ENCODE results near the gene CDC14C. TPM values are rescaled to one million over a fixed set of nuclear protein-coding genes. Genes with fewer than 3 reads are reported as not detected.
"Not testable (repeated sequence)": the region's sequence is repeated elsewhere in the genome, so short reads cannot be mapped to it uniquely, and the experiment has no call there.

The CDC14C gene
- polyA plus RNA-seq, result not detected

DNA sequence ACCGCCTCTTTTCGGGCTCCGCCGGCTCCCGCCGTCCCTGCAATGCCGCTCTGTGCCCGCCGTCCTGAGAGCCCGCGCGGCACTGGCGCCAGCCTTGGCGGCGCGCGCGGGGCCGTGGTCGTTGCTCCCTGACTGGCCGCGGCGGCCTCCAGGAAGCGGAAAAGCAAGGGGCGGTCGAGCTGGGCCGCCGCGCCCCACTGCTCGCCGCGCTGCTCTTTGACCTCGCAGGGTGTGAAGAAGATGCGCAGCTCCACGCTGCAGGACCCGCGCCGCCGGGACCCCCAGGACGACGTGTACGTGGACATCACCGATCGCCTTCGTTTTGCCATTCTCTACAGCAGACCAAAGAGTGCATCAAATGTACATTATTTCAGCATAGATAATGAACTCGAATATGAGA lies at the start of gene CDC14C:
TSS of gene CDC14C (plus strand) at position 115 of the 400 bp plus-strand sequence. CDS start at position 241, 126 bp downstream.
- H3K27ac ChIP-seq (ENCODE audit: low read depth in 2 of 2, low read length in 1 of 2), result no peak within 1 kb of the TSS
- no peak within 1 kb of the TSS for H3K4me3 ChIP-seq (ENCODE audit: low read depth in 1 of 2, low read length in 2 of 2)
- 95 to 96% methylated on average over 43 to 46 of the region's 46 CpGs for WGBS, 2 donors
- H3K9me3 ChIP-seq (ENCODE audit: control insufficient read depth in 2 of 2, insufficient read depth in 1 of 2, low read depth in 1 of 2, low read length in 1 of 2), result no peaks in the 10 kb centered on the region
- H3K27me3 ChIP-seq (ENCODE audit: control insufficient read depth in 1 of 2, insufficient read depth in 2 of 2, low read length in 2 of 2), result no peaks in the 10 kb centered on the region
- H3K36me3 ChIP-seq (ENCODE audit: control insufficient read depth in 2 of 2, insufficient read depth in 2 of 2, low read length in 1 of 2), result no peaks in the 10 kb centered on the region
- H3K4me1 ChIP-seq (ENCODE audit: control insufficient read depth in 2 of 2, insufficient read depth in 2 of 2, low read length in 1 of 2), result no peaks in the 10 kb centered on the region

DNA sequence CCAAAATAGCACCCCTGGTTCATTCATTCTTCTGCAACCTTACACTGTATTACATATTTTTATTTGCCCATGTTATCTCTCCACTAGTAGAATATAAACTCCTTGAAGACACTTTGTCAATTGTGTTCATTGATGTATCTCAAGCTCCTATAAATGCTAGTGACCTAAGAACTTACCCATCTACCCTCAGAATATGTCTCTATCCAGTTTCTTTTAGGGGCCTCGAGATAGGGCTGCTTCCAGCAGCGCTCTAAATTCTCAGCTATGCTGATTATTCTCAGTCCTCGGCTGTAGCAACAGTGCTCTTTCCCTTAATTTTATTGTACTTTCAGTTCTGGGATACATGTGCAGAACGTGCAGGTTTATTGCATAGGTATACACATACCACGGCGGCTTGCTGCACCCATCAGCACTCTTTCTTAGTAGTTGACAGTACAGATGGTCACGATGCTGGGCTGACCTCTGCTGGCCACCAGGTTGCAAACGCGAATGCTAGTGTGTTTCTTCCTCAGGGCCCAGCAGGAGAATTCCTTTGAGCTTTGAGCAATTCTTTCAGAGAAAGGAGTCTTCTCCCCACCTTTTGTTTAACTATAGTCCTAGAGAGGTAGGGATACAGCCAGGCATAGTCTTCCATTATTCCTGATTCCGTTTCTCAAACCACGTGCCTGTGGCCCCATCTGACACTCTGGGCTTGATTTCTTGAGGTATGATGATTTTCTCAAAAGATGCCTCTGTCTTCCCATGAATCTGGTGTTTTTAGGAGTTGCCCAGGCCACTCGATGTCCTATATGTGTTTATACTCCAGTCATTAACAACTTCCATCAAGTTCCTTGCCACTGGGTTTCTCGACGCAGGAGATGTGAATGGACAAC lies 49.1 kb upstream of the CDC14C start:
- H3K27ac ChIP-seq (ENCODE audit: low read depth in 2 of 2, low read length in 1 of 2), result no peak overlapping the region
- no peak overlapping the region for H3K4me3 ChIP-seq (ENCODE audit: low read depth in 1 of 2, low read length in 2 of 2)
- no peaks in the 10 kb centered on the region for H3K4me1 ChIP-seq (ENCODE audit: control insufficient read depth in 2 of 2, insufficient read depth in 2 of 2, low read length in 1 of 2)
- H3K36me3 ChIP-seq (ENCODE audit: control insufficient read depth in 2 of 2, insufficient read depth in 2 of 2, low read length in 1 of 2), result no peaks in the 10 kb centered on the region
- H3K9me3 ChIP-seq (ENCODE audit: control insufficient read depth in 2 of 2, insufficient read depth in 1 of 2, low read depth in 1 of 2, low read length in 1 of 2), result no peaks in the 10 kb centered on the region
- no peaks in the 10 kb centered on the region for H3K27me3 ChIP-seq (ENCODE audit: control insufficient read depth in 1 of 2, insufficient read depth in 2 of 2, low read length in 2 of 2)
- WGBS, 2 donors, result 46 to 51% methylated on average over 14 of the region's 14 CpGs

DNA sequence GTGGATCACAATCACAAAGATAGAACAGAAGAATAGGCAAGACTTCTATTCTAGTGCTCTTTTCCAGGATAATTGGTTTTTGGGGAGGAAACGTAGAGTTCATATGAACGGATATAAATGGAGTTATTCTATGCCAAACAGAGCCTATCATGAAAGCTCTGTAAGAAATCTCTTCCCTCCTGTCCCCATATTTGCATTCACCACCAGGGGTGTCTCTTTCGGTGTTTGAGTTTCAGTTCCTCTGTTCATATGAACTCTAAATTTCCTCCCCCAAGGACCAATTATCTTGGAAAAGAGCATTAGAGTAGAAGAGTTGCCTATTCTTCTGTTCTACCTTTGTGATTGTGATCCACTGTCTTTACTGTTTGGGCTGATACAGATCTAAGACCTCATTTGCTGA lies 48.3 kb upstream of the CDC14C start:
- Histone ChIP-seq H3K9me3 (ENCODE audit: control insufficient read depth in 2 of 2, insufficient read depth in 1 of 2, low read depth in 1 of 2, low read length in 1 of 2) (no peaks in the 10 kb centered on the region), H3K36me3 (ENCODE audit: control insufficient read depth in 2 of 2, insufficient read depth in 2 of 2, low read length in 1 of 2) (no peaks in the 10 kb centered on the region), H3K27me3 (ENCODE audit: control insufficient read depth in 1 of 2, insufficient read depth in 2 of 2, low read length in 2 of 2) (no peaks in the 10 kb centered on the region), H3K27ac (ENCODE audit: low read depth in 2 of 2, low read length in 1 of 2) (no peak overlapping the region), H3K4me3 (ENCODE audit: low read depth in 1 of 2, low read length in 2 of 2) (no peak overlapping the region), H3K4me1 (ENCODE audit: control insufficient read depth in 2 of 2, insufficient read depth in 2 of 2, low read length in 1 of 2) (no peaks in the 10 kb centered on the region)
- 73 to 84% methylated on average over 3 of the region's 3 CpGs for WGBS, 2 donors

DNA sequence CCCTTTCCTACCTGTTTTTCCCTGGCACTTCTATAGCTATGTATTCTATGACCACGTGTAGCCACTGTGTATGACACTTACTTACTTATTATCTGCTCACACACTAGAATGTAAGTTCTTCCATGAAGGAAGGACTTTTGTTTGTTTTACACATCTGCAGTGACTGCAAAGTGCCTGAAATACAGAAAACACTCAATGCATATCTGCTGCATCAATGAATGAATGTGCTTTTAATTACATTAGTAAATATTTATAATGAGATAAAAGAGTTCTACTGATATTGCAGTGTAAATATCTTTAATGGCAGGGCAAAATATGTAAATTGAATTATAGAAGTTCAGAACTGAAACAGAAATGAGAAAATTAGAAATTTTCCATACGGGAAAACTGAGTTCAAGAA lies 43.5 kb upstream of the CDC14C start:
- no peak overlapping the region for H3K27ac ChIP-seq (ENCODE audit: low read depth in 2 of 2, low read length in 1 of 2)
- no peaks in the 10 kb centered on the region for H3K4me1 ChIP-seq (ENCODE audit: control insufficient read depth in 2 of 2, insufficient read depth in 2 of 2, low read length in 1 of 2)
- no peaks in the 10 kb centered on the region for H3K36me3 ChIP-seq (ENCODE audit: control insufficient read depth in 2 of 2, insufficient read depth in 2 of 2, low read length in 1 of 2)
- no peak overlapping the region for H3K4me3 ChIP-seq (ENCODE audit: low read depth in 1 of 2, low read length in 2 of 2)
- H3K9me3 ChIP-seq (ENCODE audit: control insufficient read depth in 2 of 2, insufficient read depth in 1 of 2, low read depth in 1 of 2, low read length in 1 of 2), result no peaks in the 10 kb centered on the region
- WGBS, 2 donors, result 68 to 75% methylated on average over 2 of the region's 2 CpGs
- no peaks in the 10 kb centered on the region for H3K27me3 ChIP-seq (ENCODE audit: control insufficient read depth in 1 of 2, insufficient read depth in 2 of 2, low read length in 2 of 2)

DNA sequence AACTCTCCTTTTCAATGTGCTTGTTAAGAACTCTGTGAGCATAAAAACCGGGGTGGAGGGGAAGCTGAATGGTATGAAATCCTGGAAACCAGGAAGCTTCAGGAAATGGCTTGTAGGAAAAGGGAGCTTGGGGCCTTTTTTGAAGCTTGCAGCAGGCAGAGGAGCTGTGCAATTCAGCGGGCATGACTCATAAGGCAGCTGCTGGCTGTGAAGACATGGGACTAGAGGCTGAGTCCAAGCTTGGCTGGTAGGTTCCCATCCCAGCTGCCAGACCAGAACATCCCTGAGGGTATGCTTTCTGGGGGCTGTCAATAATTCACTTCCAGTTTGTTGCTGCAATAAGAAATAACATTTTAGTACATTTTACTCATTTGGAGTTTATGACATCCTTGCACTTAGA lies 36.8 kb upstream of the CDC14C start:
- Histone ChIP-seq H3K9me3 (ENCODE audit: control insufficient read depth in 2 of 2, insufficient read depth in 1 of 2, low read depth in 1 of 2, low read length in 1 of 2) (no peaks in the 10 kb centered on the region), H3K27ac (ENCODE audit: low read depth in 2 of 2, low read length in 1 of 2) (no peak overlapping the region), H3K27me3 (ENCODE audit: control insufficient read depth in 1 of 2, insufficient read depth in 2 of 2, low read length in 2 of 2) (no peaks in the 10 kb centered on the region), H3K4me3 (ENCODE audit: low read depth in 1 of 2, low read length in 2 of 2) (no peak overlapping the region), H3K36me3 (ENCODE audit: control insufficient read depth in 2 of 2, insufficient read depth in 2 of 2, low read length in 1 of 2) (no peaks in the 10 kb centered on the region), H3K4me1 (ENCODE audit: control insufficient read depth in 2 of 2, insufficient read depth in 2 of 2, low read length in 1 of 2) (no peaks in the 10 kb centered on the region)
- WGBS, 2 donors, result 30 to 41% methylated on average over 2 of the region's 2 CpGs

DNA sequence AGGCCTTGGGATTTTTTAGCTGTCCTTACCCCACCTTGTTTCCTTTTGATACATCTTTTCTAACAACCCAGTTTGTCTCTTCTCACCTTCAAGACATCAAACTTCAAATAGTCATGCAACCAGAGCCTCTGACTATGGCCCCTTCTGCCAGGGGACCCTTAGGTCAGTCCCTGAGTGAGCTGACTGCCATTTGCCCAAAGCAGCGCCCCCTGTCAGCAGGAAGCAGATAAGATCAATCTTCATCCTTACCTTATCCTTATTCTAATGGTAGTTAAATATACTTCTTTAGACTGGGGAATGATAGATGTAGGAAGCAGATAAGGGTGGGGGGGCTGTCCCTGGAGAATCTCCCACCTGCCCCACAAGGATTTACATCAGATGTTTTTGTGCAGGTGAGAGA lies 29.8 kb upstream of the CDC14C start:
- H3K36me3 ChIP-seq (ENCODE audit: control insufficient read depth in 2 of 2, insufficient read depth in 2 of 2, low read length in 1 of 2), result no peaks in the 10 kb centered on the region
- no peaks in the 10 kb centered on the region for H3K4me1 ChIP-seq (ENCODE audit: control insufficient read depth in 2 of 2, insufficient read depth in 2 of 2, low read length in 1 of 2)
- no peak overlapping the region for H3K27ac ChIP-seq (ENCODE audit: low read depth in 2 of 2, low read length in 1 of 2)
- H3K27me3 ChIP-seq (ENCODE audit: control insufficient read depth in 1 of 2, insufficient read depth in 2 of 2, low read length in 2 of 2), result no peaks in the 10 kb centered on the region
- H3K9me3 ChIP-seq (ENCODE audit: control insufficient read depth in 2 of 2, insufficient read depth in 1 of 2, low read depth in 1 of 2, low read length in 1 of 2), result peaks cover 0 to 5% of the 10 kb centered on the region in 2 donors
- 69 to 75% methylated on average over 1 of the region's 1 CpG for WGBS, 2 donors
- no peak overlapping the region for H3K4me3 ChIP-seq (ENCODE audit: low read depth in 1 of 2, low read length in 2 of 2)

DNA sequence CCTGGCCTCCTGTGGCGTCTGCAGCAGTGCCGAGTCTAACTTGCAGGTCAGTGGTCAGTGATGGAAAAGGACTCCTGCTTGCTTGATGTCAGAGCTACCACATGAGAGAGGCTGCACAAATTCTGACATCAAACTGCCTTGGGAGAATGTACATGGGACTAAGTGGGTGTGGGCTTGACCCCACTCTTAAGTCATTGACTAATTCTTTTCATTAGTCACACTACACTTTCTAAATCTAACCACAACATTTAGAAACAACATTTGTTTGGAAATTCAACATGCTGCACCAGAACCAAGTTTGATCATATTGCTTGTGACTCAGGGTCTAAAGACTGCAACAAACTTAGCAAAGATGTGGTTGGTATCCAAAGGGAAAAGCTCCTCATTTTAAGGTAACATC lies 24.4 kb upstream of the CDC14C start:
- Histone ChIP-seq H3K4me3 (ENCODE audit: low read depth in 1 of 2, low read length in 2 of 2) (no peak overlapping the region), H3K9me3 (ENCODE audit: control insufficient read depth in 2 of 2, insufficient read depth in 1 of 2, low read depth in 1 of 2, low read length in 1 of 2) (peaks cover 0 to under 1% of the 10 kb centered on the region in 2 donors), H3K27me3 (ENCODE audit: control insufficient read depth in 1 of 2, insufficient read depth in 2 of 2, low read length in 2 of 2) (no peaks in the 10 kb centered on the region), H3K27ac (ENCODE audit: low read depth in 2 of 2, low read length in 1 of 2) (no peak overlapping the region), H3K4me1 (ENCODE audit: control insufficient read depth in 2 of 2, insufficient read depth in 2 of 2, low read length in 1 of 2) (no peaks in the 10 kb centered on the region), H3K36me3 (ENCODE audit: control insufficient read depth in 2 of 2, insufficient read depth in 2 of 2, low read length in 1 of 2) (no peaks in the 10 kb centered on the region)
- 80 to 85% methylated on average over 2 of the region's 2 CpGs for WGBS, 2 donors

DNA sequence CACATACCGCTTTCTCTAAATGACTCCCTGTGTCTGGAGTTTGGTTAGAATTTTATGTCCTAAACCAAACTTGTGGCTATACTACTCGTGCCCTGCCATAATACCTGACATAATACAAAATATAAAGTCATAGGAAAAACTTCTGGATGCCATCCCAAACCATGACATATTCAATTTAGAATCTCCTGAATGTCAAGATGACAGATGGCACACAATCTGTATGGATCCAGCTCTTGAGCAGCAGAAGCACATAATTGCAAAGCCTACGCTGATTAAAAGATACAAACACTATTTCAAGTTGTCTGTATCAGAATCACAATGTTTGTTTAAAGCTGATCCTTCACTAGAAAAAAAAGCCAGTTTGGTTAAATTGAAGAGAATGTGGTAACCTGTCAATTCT lies 22.4 kb upstream of the CDC14C start:
- no peak overlapping the region for H3K27ac ChIP-seq (ENCODE audit: low read depth in 2 of 2, low read length in 1 of 2)
- H3K27me3 ChIP-seq (ENCODE audit: control insufficient read depth in 1 of 2, insufficient read depth in 2 of 2, low read length in 2 of 2), result no peaks in the 10 kb centered on the region
- H3K4me3 ChIP-seq (ENCODE audit: low read depth in 1 of 2, low read length in 2 of 2), result no peak overlapping the region
- 76 to 82% methylated on average over 3 of the region's 3 CpGs for WGBS, 2 donors
- no peaks in the 10 kb centered on the region for H3K4me1 ChIP-seq (ENCODE audit: control insufficient read depth in 2 of 2, insufficient read depth in 2 of 2, low read length in 1 of 2)
- H3K36me3 ChIP-seq (ENCODE audit: control insufficient read depth in 2 of 2, insufficient read depth in 2 of 2, low read length in 1 of 2), result no peaks in the 10 kb centered on the region
- no peaks in the 10 kb centered on the region for H3K9me3 ChIP-seq (ENCODE audit: control insufficient read depth in 2 of 2, insufficient read depth in 1 of 2, low read depth in 1 of 2, low read length in 1 of 2)

DNA sequence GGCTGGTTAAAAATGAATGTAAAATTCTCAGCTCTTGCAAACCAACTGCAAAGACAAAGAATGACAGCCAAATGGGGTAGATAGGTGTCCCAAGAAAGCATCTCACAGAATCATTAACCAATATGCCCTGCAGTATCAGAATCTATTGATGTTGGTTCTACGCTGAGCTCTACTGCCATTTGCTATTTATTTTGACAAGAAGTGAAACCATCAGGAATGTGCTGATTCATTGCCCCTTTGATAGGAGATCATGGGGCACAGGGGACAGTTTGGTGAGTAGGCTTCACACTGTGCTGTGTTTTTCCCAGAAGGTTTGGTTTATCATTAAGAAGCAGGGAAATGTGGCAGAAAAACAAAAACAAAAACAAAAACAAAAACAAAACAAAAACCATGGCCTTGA lies 19.4 kb upstream of the CDC14C start:
- Histone ChIP-seq H3K4me1 (ENCODE audit: control insufficient read depth in 2 of 2, insufficient read depth in 2 of 2, low read length in 1 of 2) (no peaks in the 10 kb centered on the region), H3K4me3 (ENCODE audit: low read depth in 1 of 2, low read length in 2 of 2) (no peak overlapping the region), H3K9me3 (ENCODE audit: control insufficient read depth in 2 of 2, insufficient read depth in 1 of 2, low read depth in 1 of 2, low read length in 1 of 2) (no peaks in the 10 kb centered on the region), H3K27me3 (ENCODE audit: control insufficient read depth in 1 of 2, insufficient read depth in 2 of 2, low read length in 2 of 2) (no peaks in the 10 kb centered on the region), H3K36me3 (ENCODE audit: control insufficient read depth in 2 of 2, insufficient read depth in 2 of 2, low read length in 1 of 2) (no peaks in the 10 kb centered on the region), H3K27ac (ENCODE audit: low read depth in 2 of 2, low read length in 1 of 2) (no peak overlapping the region)
- WGBS, 2 donors, result 53 to 58% methylated on average over 1 of the region's 1 CpG

DNA sequence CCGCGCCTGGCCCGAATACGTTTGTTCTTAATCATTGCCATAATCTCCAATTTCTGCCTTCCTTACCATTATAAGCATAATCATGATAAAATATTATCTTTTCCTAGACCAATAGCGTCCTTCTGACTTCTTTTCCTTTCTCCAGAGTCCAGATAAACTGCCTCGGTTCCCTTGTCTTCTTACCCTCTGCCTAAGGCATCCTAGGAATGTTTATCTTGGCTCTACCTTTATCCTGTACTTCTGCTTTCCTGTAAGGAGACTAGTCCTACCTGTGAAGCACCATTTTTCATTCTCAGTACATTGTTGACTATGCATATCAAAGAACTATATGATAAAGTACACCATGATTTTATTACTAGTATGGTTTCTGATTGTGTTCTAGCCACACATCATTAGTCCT lies 18.7 kb upstream of the CDC14C start:
- not testable (repeated sequence) for H3K27me3 ChIP-seq (ENCODE audit: control insufficient read depth in 1 of 2, insufficient read depth in 2 of 2, low read length in 2 of 2); H3K4me3 ChIP-seq (ENCODE audit: low read depth in 1 of 2, low read length in 2 of 2); H3K4me1 ChIP-seq (ENCODE audit: control insufficient read depth in 2 of 2, insufficient read depth in 2 of 2, low read length in 1 of 2); H3K27ac ChIP-seq (ENCODE audit: low read depth in 2 of 2, low read length in 1 of 2); H3K9me3 ChIP-seq (ENCODE audit: control insufficient read depth in 2 of 2, insufficient read depth in 1 of 2, low read depth in 1 of 2, low read length in 1 of 2); H3K36me3 ChIP-seq (ENCODE audit: control insufficient read depth in 2 of 2, insufficient read depth in 2 of 2, low read length in 1 of 2)
- WGBS, 2 donors, result 80 to 82% methylated on average over 6 of the region's 6 CpGs
